Activated CD4-positive, alpha-beta T cell treated with anti-CD3 and anti-CD28 coated beads for 36 hours (primary cell): ENCODE results near the gene TMEM109. TPM values are rescaled to one million over a fixed set of nuclear protein-coding genes. Genes with fewer than 3 reads are reported as not detected.
"Not testable (repeated sequence)": the region's sequence is repeated elsewhere in the genome, so short reads cannot be mapped to it uniquely, and the experiment has no call there.

Experiments used
- ATAC-seq: fragments of 200-7000 bp; cut with Tn5 transposase; one replicate; pipeline ENCODE4 v1.10.0; 2021; ENCODE audit warnings: mild to moderate bottlenecking, moderate library complexity
- CTCF ChIA-PET: fragments of 350-600 bp; sonication (Branson Sonifier 250); formaldehyde crosslinking; loops from one replicate; lab custom pipeline; 2021; ENCODE audit warnings: antibody characterized with exemption; lab: Charles Lee
- POLR2A ChIA-PET: fragments of 350-600 bp; sonication (Branson Sonifier 250); formaldehyde crosslinking; loops from one replicate; lab custom pipeline; 2021; ENCODE audit warnings: antibody characterized with exemption, inconsistent platforms; lab: Charles Lee
- DNase-seq: peaks from one replicate; pipeline ENCODE4 v3.0.0-alpha.2; 2020
- H3K27ac Mint-ChIP-seq: one replicate; pipeline ENCODE4 v1.8.0; 2021; ENCODE audit warnings: mixed read lengths
- H3K27me3 Mint-ChIP-seq: one replicate; pipeline ENCODE4 v1.8.0; 2021; ENCODE audit warnings: mixed read lengths
- H3K36me3 Mint-ChIP-seq: one replicate; pipeline ENCODE4 v1.8.0; 2021; ENCODE audit warnings: low read depth, mixed read lengths
- H3K4me1 Mint-ChIP-seq: one replicate; pipeline ENCODE4 v1.8.0; 2021; ENCODE audit warnings: mixed read lengths
- H3K4me3 Mint-ChIP-seq: one replicate; pipeline ENCODE4 v1.8.0; 2021; ENCODE audit warnings: mild to moderate bottlenecking, moderate library complexity, mixed read lengths
- H3K9me3 Mint-ChIP-seq: one replicate; pipeline ENCODE4 v1.8.0; 2021; ENCODE audit warnings: low read depth, mixed read lengths
- intact Hi-C, 2 experiments: fragments of 100-400 bp; cut with DNase I in 1 of 2; cut with micrococcal nuclease in 1 of 2; formaldehyde crosslinking; loops; one replicate each; pipeline versions ENCODE4 v1.14.2 to v1.15.1; 2022 to 2024; cut with DNase I, micrococcal nuclease
- total RNA-seq, 2 experiments: library from RNA; stranded (reverse); gene quantifications; one replicate each; pipeline ENCODE4 v1.2.3, GENCODE V29; 2021

TMEM109 gene
- total RNA-seq, 2 experiments from 2014 or later = 80.3 to 89.1 TPM

DNA sequence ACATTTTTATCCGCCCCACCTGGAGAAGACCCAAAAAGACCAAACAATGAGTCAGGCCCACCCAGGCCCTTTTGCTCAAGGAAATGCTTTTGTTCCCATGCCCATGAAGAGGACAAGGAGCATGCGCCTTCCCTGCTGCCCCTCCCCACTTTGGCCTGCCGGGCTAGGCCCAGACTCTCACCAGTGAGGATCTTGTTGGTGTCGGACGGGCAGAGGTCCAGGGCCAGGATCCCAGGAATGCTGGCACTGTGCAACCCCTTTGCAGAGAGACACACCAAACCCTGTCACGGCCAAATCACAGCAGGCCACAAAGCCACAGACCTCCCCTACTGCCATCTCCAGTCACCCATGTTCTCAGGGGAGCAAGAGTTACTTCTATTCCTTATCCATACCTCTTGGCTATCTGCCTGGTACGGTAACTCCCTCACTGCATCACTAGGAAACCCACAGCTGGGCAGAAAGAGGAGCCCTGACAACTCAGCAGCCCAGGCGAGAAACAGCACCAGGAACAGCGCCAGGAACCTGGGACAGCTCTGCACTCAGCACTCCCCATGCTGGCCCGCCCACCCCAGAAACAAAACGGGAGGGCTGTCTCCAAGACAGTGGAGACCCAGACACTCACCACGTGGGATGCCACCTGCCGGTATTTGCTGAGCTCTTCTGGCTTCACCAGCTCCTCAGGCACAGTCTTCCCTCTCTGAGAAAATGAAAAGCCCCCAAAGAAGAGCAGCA lies 13.1 kb upstream of the TMEM109 start:
- Mint-ChIP-seq H3K27me3 (no peaks in the 10 kb centered on the region), H3K36me3 (peaks cover 66% of the 10 kb centered on the region), H3K9me3 (no peaks in the 10 kb centered on the region), H3K4me3 (no peak overlapping the region), H3K4me1 (peaks cover 24% of the 10 kb centered on the region), H3K27ac (no peak overlapping the region)
- no peak for ATAC-seq
- intact Hi-C loops = loop anchor here in 1 of 2 experiments (10.0 kb wide), 1 partner anchor 524 kb away; the partner anchor contains the start of gene CPSF7
- CTCF ChIA-PET = interaction anchor here (0.7 to 2.4 kb wide), 8 partner anchors 10 to 286 kb away, joined by 3 to 14 read pairs (median 4); partner anchors contain the start of gene TMEM109
- no peak for DNase-seq
- POLR2A ChIA-PET = interaction anchor here (0.7 kb wide), 1 partner anchor 10 kb away, joined by 3 read pairs; no protein-coding TSS in a partner anchor

DNA sequence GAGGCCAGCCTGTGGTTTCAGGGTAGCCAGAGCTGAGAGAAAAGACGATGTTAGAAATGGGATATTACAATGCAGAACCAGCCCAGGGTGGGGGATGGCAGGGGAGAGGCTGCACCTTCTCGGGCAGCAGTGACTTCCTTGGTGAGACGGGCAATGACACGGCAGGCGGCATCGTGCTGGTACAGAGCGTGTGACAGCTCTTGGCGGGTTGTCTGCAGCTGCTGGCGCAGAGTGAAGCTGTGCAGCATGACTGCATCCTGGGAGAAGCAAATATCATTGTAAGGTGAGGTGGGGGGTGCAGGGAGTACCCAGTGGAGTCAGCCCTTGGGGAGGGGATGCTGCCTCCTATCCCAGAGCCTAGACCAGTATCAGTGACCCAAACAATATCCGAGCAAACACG lies 11.3 kb upstream of the TMEM109 start:
- Mint-ChIP-seq H3K27me3 (no peaks in the 10 kb centered on the region), H3K36me3 (peaks cover 56% of the 10 kb centered on the region), H3K9me3 (no peaks in the 10 kb centered on the region), H3K27ac (no peak overlapping the region), H3K4me3 (no peak overlapping the region), H3K4me1 (peaks cover 30% of the 10 kb centered on the region)
- no peak for ATAC-seq
- intact Hi-C loops = loop anchor here in 1 of 2 experiments (10.0 kb wide), 1 partner anchor 522 kb away; the partner anchor contains the start of gene CPSF7
- CTCF ChIA-PET = interaction anchor here (1.1 to 4.4 kb wide), 5 partner anchors 10 to 284 kb away, joined by 3 to 16 read pairs (median 4); partner anchors contain the start of gene TMEM109
- no peak for DNase-seq
- POLR2A ChIA-PET = no interaction called here

DNA sequence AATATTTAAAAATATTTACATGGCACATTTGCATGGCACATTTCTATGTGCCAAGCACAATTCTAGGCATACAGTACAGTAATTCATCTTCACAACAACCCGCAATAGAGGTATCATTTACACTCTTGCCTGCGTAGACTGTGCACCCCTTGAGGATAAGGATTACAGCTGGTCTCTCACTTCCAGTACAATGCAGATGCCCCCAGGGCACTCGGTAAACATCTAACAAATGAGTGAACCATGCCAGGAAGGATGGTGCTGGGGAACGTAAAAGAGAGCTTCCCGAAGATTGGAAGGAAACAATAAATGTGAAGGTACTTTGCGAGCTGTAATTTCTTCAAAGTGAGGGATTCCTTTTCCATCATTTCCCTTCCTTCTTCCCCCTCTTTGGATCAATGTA lies 8.9 kb upstream of the TMEM109 start:
- ATAC-seq = no peak
- DNase-seq = no peak
- intact Hi-C loops = loop anchor here in 1 of 2 experiments (10.0 kb wide), 1 partner anchor 520 kb away; the partner anchor contains the start of gene CPSF7
- Mint-ChIP-seq H3K9me3 (no peaks in the 10 kb centered on the region), H3K4me3 (peak overlapping the region; percentile 86), H3K27ac (peak overlapping the region; percentile 92), H3K4me1 (peaks cover 30% of the 10 kb centered on the region), H3K36me3 (peaks cover 36% of the 10 kb centered on the region), H3K27me3 (no peaks in the 10 kb centered on the region)
- CTCF ChIA-PET = interaction anchor here (0.6 to 4.4 kb wide), 8 partner anchors 8 to 235 kb away, joined by 3 to 16 read pairs (median 4); partner anchors contain the start of gene TMEM109
- POLR2A ChIA-PET = interaction anchor here (0.7 to 2.3 kb wide), 3 partner anchors 10 to 14 kb away, joined by 4 to 16 read pairs (median 5); partner anchors contain the start of gene TMEM109

DNA sequence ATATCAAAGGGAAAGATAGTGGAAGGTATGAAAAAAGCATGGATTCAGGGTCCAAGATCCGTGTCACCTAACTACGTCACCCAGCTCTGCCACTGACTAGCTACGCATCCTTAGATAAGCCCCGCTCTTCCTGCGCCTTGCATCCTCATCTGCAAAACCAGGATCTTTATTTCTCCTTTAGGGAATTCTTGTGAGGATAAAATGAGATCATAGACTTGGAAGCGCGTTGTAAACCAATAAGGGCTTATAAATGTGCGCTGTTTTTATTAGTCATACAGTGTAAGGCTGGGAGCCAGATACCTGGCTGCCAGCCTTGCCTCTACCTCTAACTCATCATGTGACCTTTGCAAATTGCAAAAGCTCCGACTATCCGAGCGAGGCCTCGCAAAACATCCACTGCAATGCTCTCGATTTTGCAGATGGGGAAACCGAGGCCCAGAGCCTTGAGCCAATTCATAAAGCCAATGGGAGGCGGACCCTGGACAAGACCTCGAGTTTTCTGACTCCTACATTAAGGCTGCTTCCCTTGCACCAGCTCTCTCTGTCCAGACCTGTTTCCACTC lies 8.3 kb upstream of the TMEM109 start:
- Mint-ChIP-seq H3K27me3 (no peaks in the 10 kb centered on the region), H3K36me3 (peaks cover 32% of the 10 kb centered on the region), H3K9me3 (no peaks in the 10 kb centered on the region), H3K27ac (peak overlapping the region; percentile 92), H3K4me1 (peaks cover 34% of the 10 kb centered on the region), H3K4me3 (peak overlapping the region; percentile 86)
- intact Hi-C loops = loop anchor here (1.0 to 10.0 kb wide), 8 partner anchors 9 to 523 kb away; partner anchors contain the start of genes CPSF7 (in 2 of the 2), TMEM109 (in 2 of the 2), VPS37C (in 2 of the 2) and CCDC86 (in 1 of the 2)
- ATAC-seq (peak; percentile 17), DNase-seq (peak; percentile 35)
- ChIA-PET POLR2A (interaction anchor here (0.6 to 2.3 kb wide), 6 partner anchors 9 to 210 kb away, joined by 3 to 16 read pairs (median 5); partner anchors contain the start of gene TMEM109), CTCF (interaction anchor here (0.9 to 4.4 kb wide), 7 partner anchors 7 to 234 kb away, joined by 3 to 16 read pairs (median 5); partner anchors contain the start of gene TMEM109)

DNA sequence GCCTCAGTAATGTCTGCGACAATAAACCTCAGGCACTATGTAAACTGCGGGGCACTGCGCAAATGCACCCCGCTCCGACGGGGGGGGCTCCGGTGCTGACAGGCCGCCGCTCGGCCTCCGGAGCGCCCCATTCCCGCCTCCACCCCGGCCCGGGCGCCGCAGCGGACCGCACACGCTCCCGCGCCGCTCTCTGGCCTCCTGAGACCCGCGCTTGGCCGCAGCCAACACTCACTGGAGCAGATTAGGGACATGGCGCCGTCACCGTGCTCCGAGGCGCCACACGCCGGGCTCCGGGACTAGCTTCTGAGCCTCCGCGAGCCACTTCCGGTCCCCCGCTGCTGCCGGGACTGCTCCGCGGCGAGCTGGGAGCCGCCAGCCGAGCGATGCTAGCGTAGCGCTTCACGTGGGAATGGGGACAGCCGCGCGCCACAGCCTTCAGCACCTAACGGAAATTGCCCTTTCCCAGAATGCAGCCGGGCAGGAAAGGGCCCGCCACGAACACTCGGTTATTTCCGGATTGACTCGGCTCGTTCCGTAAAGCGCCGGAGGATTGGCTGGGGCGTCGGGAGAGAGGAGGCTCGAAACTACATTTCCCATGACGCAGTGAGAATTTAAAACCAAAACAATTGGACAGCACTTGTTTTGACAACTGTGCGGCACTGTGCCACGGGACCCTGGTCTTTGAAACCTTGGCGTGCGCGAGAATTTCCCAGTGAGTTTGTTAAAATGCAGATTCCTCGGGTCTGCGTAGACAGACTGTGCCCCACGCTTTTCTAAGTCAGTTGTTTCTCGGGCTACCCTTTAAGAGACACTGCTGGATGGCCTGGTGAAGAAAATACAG lies 7.6 kb upstream of the TMEM109 start, which contains the start of gene PRPF19:
TSS of gene PRPF19 (minus strand) at position 454 of the 841 bp plus-strand sequence. CDS start at position 251, 203 bp downstream.
- POLR2A ChIA-PET = interaction anchor here (0.6 to 2.3 kb wide), 8 partner anchors 9 to 209 kb away, joined by 3 to 16 read pairs (median 4); partner anchors contain the start of genes TMEM109 and TMEM132A
- CTCF ChIA-PET = interaction anchor here (0.9 to 3.5 kb wide), 4 partner anchors 9 to 75 kb away, joined by 3 to 16 read pairs (median 6); no protein-coding TSS in a partner anchor
- peak; percentile 97 for ATAC-seq
- Mint-ChIP-seq H3K9me3 (no peaks in the 10 kb centered on the region), H3K36me3 (peaks cover 26% of the 10 kb centered on the region), H3K27ac (peak within 1 kb of the TSS; percentile 94), H3K4me1 (peaks cover 41% of the 10 kb centered on the region), H3K27me3 (no peaks in the 10 kb centered on the region), H3K4me3 (peak within 1 kb of the TSS; percentile 86)
- intact Hi-C loops = loop anchor here (1.0 to 10.0 kb wide), 8 partner anchors 8 to 522 kb away; partner anchors contain the start of genes CPSF7 (in 2 of the 2), TMEM109 (in 2 of the 2), VPS37C (in 2 of the 2) and CCDC86 (in 1 of the 2)
- peak; percentile 99 for DNase-seq

DNA sequence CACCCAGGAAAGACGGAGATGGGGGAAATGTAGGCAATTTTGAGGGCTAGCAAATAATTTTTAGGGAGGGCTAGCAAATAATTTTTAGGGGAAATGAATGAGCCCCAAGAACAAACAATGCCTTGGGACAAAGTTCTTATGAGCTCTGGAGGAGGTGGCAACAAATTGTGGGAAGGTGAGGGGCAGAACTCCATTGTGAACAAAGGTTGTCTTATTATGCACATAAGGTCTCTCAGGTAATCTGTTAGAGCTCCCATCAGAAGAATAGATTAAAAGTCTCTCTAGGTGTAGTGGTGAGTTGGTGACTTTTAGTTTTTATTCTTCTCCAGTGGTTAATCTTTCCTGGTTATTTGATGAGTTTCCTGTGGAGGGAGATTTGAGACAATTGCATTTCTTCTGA lies 5.2 kb upstream of the TMEM109 start:
- H3K4me3 Mint-ChIP-seq = no peak overlapping the region
- peaks cover 10% of the 10 kb centered on the region for H3K36me3 Mint-ChIP-seq
- no peak for DNase-seq
- no peak for ATAC-seq
- H3K9me3 Mint-ChIP-seq = no peaks in the 10 kb centered on the region
- ChIA-PET CTCF (interaction anchor here (1.2 kb wide), 1 partner anchor 221 kb away, joined by 3 read pairs; no protein-coding TSS in a partner anchor), POLR2A (interaction anchor here (0.6 kb wide), 1 partner anchor 15 kb away, joined by 3 read pairs; no protein-coding TSS in a partner anchor)
- no peaks in the 10 kb centered on the region for H3K27me3 Mint-ChIP-seq
- intact Hi-C loops = loop anchor here in 1 of 2 experiments (10.0 kb wide), 1 partner anchor 516 kb away; the partner anchor contains the start of gene CPSF7
- peaks cover 57% of the 10 kb centered on the region for H3K4me1 Mint-ChIP-seq
- no peak overlapping the region for H3K27ac Mint-ChIP-seq

DNA sequence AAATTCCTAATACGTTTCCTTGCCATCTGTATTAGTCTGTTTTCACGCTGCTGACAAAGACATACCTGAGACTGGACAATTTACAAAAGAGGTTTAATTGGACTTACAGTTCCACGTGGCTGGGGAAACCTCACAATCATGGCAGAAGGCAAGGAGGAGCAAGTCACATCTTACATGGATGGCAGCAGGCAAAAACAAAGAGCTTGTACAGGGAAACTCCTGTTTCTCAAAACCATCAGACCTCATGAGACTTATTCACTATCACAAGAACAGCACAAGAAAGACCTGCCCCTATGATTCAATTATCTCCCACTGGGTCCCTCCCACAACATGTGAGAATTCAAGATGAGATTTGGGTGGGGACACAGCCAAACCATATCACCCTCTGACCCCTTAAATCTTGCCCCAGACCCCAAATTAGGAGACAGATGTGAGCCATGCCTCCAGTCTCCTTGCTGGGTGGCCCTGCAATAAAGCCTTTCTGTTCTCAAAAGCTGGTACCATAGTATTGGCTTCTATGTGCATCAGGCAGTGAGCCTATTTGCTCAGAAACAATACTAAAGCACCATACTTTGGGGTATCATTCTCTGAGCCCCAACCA lies 4.2 kb upstream of the TMEM109 start:
- not testable (repeated sequence) for H3K4me3 Mint-ChIP-seq
- H3K4me1 Mint-ChIP-seq = peaks cover 47% of the 10 kb centered on the region
- intact Hi-C loops = loop anchor here (5.0 to 10.0 kb wide), 4 partner anchors 173 to 515 kb away; partner anchors contain the start of gene CPSF7 (in 1 of the 2)

DNA sequence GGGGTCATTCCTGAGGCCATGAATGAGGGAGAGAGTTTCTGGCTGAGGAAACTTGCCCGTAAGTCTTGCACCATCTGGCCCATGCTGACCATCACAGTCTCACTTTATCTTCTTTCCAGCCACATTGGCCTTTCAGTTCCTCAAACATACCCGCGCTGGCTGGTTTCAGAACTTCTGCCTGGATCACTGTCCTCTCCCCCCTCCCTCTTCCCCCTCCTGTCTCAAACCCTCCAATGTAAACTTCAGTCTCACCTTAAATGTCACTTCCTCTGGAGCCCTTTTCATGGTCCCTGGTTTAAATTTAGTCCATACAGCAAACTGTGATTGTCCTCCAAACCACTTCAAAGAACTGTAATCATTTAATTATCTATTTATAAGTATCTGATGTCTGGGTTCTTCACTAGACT lies 3.7 kb upstream of the TMEM109 start:
- Mint-ChIP-seq H3K27me3 (no peaks in the 10 kb centered on the region), H3K9me3 (no peaks in the 10 kb centered on the region), H3K27ac (no peak overlapping the region), H3K4me1 (peaks cover 44% of the 10 kb centered on the region), H3K36me3 (peaks cover 3% of the 10 kb centered on the region), H3K4me3 (no peak overlapping the region)
- CTCF ChIA-PET = no interaction called here
- POLR2A ChIA-PET = no interaction called here
- intact Hi-C loops = loop anchor here (5.0 kb wide), 3 partner anchors 172 to 382 kb away; no protein-coding TSS in a partner anchor
- DNase-seq (no peak), ATAC-seq (no peak)

More for the DNA sequence above, 4.2 kb upstream of the TMEM109 start:
- H3K36me3 Mint-ChIP-seq, CTCF ChIA-PET, DNase-seq, H3K9me3 Mint-ChIP-seq, H3K27ac Mint-ChIP-seq, ATAC-seq, H3K27me3 Mint-ChIP-seq, POLR2A ChIA-PET: not testable (repeated sequence)

DNA sequence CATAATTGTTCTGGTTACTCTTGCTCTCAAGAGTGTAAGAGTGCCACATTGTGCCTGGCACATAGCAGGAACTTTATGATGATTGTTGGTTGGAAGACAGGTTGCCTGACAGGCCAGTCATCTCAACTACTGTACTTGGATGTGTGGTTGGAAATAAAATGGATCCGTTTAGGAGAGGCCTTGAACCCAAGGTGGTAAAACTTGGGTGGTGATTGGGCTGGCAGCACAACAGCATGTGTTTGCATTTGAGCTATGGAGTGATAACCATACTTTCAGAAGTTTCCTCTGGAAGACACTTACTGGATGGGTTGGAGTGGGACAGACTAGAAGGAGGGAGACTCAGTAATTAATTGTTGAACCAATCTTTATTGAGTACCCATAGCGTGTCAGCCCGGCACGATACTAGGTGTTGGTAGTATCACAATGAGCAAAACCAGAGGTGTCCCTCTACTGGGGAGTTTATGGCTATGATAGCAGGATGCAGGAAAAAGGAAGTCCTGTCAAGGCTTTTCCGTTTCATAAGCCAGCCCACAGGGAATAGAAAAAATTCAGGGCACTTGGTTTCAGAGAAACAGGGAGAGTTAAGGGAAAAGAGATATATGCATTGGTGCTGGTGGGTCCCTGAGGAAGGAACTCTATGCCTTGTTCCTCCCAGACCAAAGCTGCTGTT lies 3.1 kb upstream of the TMEM109 start:
- H3K4me3 Mint-ChIP-seq = no peak overlapping the region
- ATAC-seq (no peak), DNase-seq (no peak)
- no peaks in the 10 kb centered on the region for H3K9me3 Mint-ChIP-seq
- intact Hi-C loops = loop anchor here (5.0 kb wide), 3 partner anchors 171 to 381 kb away; no protein-coding TSS in a partner anchor
- no peak overlapping the region for H3K27ac Mint-ChIP-seq
- H3K4me1 Mint-ChIP-seq = peaks cover 46% of the 10 kb centered on the region
- ChIA-PET CTCF (no interaction called here), POLR2A (interaction anchor here (0.6 to 1.2 kb wide), 2 partner anchors 10 to 23 kb away, joined by 3 to 5 read pairs; no protein-coding TSS in a partner anchor)
- H3K27me3 Mint-ChIP-seq = no peaks in the 10 kb centered on the region
- peaks cover 4% of the 10 kb centered on the region for H3K36me3 Mint-ChIP-seq
